DOHH2 (cell line): ENCODE data around the gene OPTC.

Source experiments
- H3F3A ChIP-seq: fragments of 200-600 bp; sonication (generic), shearing (Covaris generic); 2 replicates; pipeline ENCODE4 v1.6.0; 2016; ENCODE audit warnings: antibody characterized with exemption, mild to moderate bottlenecking; ENCODE audit not compliant: control insufficient read depth, insufficient read depth
- H3K27ac ChIP-seq: fragments of 200-600 bp; sonication (generic); 2 replicates; pipeline ENCODE4 v1.5.1; 2014; ENCODE audit warnings: low read depth, mild to moderate bottlenecking, low read length, moderate library complexity
- H3K27me3 ChIP-seq: fragments of 200-600 bp; sonication (generic); 2 replicates; pipeline ENCODE4 v1.6.1; 2014; ENCODE audit warnings: mild to moderate bottlenecking, low read length, mixed read lengths; ENCODE audit not compliant: control insufficient read depth
- H3K36me3 ChIP-seq: fragments of 200-600 bp; sonication (generic); 2 replicates; pipeline ENCODE4 v1.6.1; 2014; ENCODE audit warnings: mild to moderate bottlenecking, low read length, moderate library complexity, mixed read lengths; ENCODE audit not compliant: control insufficient read depth
- H3K4me1 ChIP-seq: fragments of 200-600 bp; sonication (generic); 2 replicates; pipeline ENCODE4 v1.6.1; 2014; ENCODE audit warnings: mild to moderate bottlenecking, low read length, mixed read lengths; ENCODE audit not compliant: control insufficient read depth
- H3K4me2 ChIP-seq: fragments of 200-600 bp; sonication (generic); 2 replicates; pipeline ENCODE4 v1.6.0; 2014; ENCODE audit warnings: mild to moderate bottlenecking, low read length, moderate library complexity
- H3K4me3 ChIP-seq: fragments of 200-600 bp; sonication (generic); 2 replicates; pipeline ENCODE4 v1.5.1; 2014; ENCODE audit warnings: mild to moderate bottlenecking, low read length, mixed read lengths
- H3K79me2 ChIP-seq: fragments of 200-600 bp; sonication (generic); 2 replicates; pipeline ENCODE4 v1.6.1; 2014; ENCODE audit warnings: mild to moderate bottlenecking, low read length, mixed read lengths; ENCODE audit not compliant: control insufficient read depth
- H3K9me2 ChIP-seq: fragments of 200-600 bp; sonication (generic); replicated peaks from 2 replicates; pipeline ENCODE4 v1.6.1; 2014; ENCODE audit warnings: mild to moderate bottlenecking, low read length, mixed read lengths; ENCODE audit not compliant: control insufficient read depth
- H3K9me3 ChIP-seq: fragments of 200-600 bp; sonication (generic); 2 replicates; pipeline ENCODE4 v1.6.1; 2014; ENCODE audit warnings: antibody characterized with exemption, low read length, mixed read lengths; ENCODE audit not compliant: control insufficient read depth, insufficient read depth
- H4K20me1 ChIP-seq: fragments of 200-600 bp; sonication (generic); 2 replicates; pipeline ENCODE4 v1.6.0; 2014; ENCODE audit warnings: low read depth, mild to moderate bottlenecking, antibody characterized with exemption, low read length, moderate library complexity; ENCODE audit not compliant: control insufficient read depth, insufficient read depth
- EZH2phosphoT487 ChIP-seq: fragments of 200-600 bp; sonication (generic); IDR thresholded peaks from 2 replicates; pipeline ENCODE4 v1.6.1; 2017; ENCODE audit warnings: borderline replicate concordance, mild to moderate bottlenecking, antibody characterized with exemption, low read length, moderate library complexity, mixed read lengths
- TF ChIP-seq, protein P1 (sequence below): fragments of 200-600 bp; sonication (generic); IDR thresholded peaks from one replicate; pipeline ENCODE4 v1.5.1; 2014; ENCODE audit warnings: antibody characterized with exemption, mild to moderate bottlenecking, low read depth, low read length; ENCODE audit not compliant: poor library complexity, severe bottlenecking

The OPTC gene

DNA sequence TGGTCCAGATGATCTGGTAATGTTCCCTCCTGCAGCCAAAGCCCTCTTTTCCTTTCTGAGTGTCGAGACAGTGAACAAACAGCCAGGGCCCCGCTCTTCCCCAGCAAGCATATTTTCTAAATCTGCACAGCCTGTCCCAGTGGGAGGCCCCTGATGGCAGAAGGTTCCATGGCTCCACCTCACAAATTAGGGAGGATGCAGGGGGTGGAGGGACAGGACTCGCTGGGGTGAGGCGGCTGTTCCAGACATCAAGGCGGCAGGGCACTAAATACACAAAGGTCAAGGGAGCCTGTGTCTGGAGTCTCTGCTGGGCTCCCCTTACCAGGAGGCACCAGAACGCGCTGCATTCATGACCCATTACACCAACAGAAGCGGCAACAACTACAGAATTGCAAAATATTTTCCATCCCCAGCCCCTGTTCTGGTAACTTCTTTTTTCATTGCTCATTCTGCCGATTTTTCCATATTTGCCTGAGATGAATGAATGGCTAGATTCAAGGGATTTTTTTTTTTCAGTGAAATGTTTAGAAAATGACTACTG, 45.4 kb upstream of the OPTC start:
- TF ChIP-seq, protein P1, sequence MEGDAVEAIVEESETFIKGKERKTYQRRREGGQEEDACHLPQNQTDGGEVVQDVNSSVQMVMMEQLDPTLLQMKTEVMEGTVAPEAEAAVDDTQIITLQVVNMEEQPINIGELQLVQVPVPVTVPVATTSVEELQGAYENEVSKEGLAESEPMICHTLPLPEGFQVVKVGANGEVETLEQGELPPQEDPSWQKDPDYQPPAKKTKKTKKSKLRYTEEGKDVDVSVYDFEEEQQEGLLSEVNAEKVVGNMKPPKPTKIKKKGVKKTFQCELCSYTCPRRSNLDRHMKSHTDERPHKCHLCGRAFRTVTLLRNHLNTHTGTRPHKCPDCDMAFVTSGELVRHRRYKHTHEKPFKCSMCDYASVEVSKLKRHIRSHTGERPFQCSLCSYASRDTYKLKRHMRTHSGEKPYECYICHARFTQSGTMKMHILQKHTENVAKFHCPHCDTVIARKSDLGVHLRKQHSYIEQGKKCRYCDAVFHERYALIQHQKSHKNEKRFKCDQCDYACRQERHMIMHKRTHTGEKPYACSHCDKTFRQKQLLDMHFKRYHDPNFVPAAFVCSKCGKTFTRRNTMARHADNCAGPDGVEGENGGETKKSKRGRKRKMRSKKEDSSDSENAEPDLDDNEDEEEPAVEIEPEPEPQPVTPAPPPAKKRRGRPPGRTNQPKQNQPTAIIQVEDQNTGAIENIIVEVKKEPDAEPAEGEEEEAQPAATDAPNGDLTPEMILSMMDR, result no peak
- no peak for TF ChIP-seq EZH2phosphoT487
- no peak overlapping the region for H3K27ac ChIP-seq
- no peak overlapping the region for H3K4me2 ChIP-seq
- H3F3A ChIP-seq, result no peaks in the 10 kb centered on the region
- no peak overlapping the region for H3K4me3 ChIP-seq
- H3K9me2 ChIP-seq, result no peaks in the 10 kb centered on the region
- H3K9me3 ChIP-seq, result no peaks in the 10 kb centered on the region
- H3K36me3 ChIP-seq, result no peaks in the 10 kb centered on the region
- peaks cover 5% of the 10 kb centered on the region for H3K27me3 ChIP-seq
- peaks cover 23% of the 10 kb centered on the region for H3K4me1 ChIP-seq
- no peaks in the 10 kb centered on the region for H4K20me1 ChIP-seq
- H3K79me2 ChIP-seq, result no peaks in the 10 kb centered on the region

DNA sequence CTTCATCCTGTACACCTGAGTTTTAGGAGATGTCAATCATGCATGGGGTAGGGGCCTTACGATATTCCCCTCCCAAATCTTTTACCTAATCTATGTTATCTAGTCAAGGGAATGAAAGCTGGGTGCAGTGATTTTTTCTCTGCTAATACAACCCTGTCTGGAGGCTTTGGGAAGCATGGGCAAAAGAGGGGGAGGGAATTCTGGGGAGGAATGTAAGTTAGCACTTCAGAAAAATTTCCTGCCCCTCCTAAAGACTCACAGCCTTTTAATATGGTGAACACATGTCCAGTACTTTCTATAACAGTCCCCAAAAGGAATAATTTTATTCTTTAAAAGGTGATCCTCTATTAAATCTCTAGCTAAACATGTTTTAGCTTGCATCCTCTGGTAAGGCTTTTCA, 44.0 kb upstream of the OPTC start:
- no peaks in the 10 kb centered on the region for H3K9me3 ChIP-seq
- H3K4me3 ChIP-seq, result no peak overlapping the region
- no peak overlapping the region for H3K4me2 ChIP-seq
- H3K79me2 ChIP-seq, result no peaks in the 10 kb centered on the region
- H3K9me2 ChIP-seq, result no peaks in the 10 kb centered on the region
- no peaks in the 10 kb centered on the region for H3K36me3 ChIP-seq
- peaks cover 36% of the 10 kb centered on the region for H3K4me1 ChIP-seq
- H3K27me3 ChIP-seq, result peaks cover 5% of the 10 kb centered on the region
- no peak overlapping the region for H3K27ac ChIP-seq
- H4K20me1 ChIP-seq, result no peaks in the 10 kb centered on the region
- H3F3A ChIP-seq, result no peaks in the 10 kb centered on the region
- TF ChIP-seq EZH2phosphoT487, result no peak
- TF ChIP-seq, protein P1, result no peak

DNA sequence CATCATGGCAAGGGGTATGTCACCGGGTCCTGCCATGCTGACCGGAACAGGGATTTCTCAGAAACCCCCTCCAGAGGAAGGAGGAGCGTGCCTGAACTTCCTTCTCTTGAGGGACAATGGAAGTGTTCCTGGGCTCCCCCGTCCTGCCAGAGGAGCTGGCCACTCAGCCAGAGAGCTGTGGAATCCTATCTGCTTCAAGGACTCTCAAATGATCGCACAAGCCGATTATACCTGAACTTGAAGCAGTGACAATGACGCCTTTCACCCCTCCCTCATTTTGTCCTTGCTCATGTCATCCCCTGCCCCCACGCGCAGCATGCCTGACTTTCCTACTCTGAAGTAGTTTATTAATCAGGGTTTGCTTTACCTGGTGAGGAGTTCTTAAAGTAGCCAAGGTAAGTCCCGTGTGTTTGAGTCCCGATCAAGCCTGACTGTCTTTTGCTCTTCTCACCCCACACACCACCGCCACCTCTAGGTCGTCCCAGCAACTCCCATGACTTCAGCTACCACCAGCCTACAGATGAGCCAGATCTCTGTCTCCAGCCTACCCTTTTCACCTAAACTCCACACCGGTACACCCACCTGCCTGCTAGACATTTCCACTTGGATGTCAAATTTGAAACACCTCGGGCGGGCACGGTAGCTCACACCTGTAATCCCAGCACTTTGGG, 43.3 kb upstream of the OPTC start:
- Histone ChIP-seq H3K36me3 (no peaks in the 10 kb centered on the region), H4K20me1 (no peaks in the 10 kb centered on the region), H3K9me3 (no peaks in the 10 kb centered on the region), H3F3A (no peaks in the 10 kb centered on the region), H3K4me2 (no peak overlapping the region), H3K27me3 (peaks cover 5% of the 10 kb centered on the region), H3K4me1 (peaks cover 37% of the 10 kb centered on the region), H3K27ac (no peak overlapping the region), H3K9me2 (no peaks in the 10 kb centered on the region), H3K4me3 (no peak overlapping the region), H3K79me2 (no peaks in the 10 kb centered on the region)
- TF ChIP-seq EZH2phosphoT487, result no peak
- TF ChIP-seq, protein P1, result no peak
